GM12874 (cell line): Measurements from ENCODE around the gene CAPZA2.
A peak's percentile ranks its signal among the peaks of the same experiment; 100 is the strongest.

Experiments used
- TF ChIP-seq, protein P1 (sequence below): IDR thresholded peaks from 2 replicates; pipeline ENCODE4 v1.5.1; 2011; ENCODE audit warnings: low read depth, mild to moderate bottlenecking, control low read depth, low read length, moderate library complexity; ENCODE audit not compliant: insufficient read depth

CAPZA2 gene

DNA sequence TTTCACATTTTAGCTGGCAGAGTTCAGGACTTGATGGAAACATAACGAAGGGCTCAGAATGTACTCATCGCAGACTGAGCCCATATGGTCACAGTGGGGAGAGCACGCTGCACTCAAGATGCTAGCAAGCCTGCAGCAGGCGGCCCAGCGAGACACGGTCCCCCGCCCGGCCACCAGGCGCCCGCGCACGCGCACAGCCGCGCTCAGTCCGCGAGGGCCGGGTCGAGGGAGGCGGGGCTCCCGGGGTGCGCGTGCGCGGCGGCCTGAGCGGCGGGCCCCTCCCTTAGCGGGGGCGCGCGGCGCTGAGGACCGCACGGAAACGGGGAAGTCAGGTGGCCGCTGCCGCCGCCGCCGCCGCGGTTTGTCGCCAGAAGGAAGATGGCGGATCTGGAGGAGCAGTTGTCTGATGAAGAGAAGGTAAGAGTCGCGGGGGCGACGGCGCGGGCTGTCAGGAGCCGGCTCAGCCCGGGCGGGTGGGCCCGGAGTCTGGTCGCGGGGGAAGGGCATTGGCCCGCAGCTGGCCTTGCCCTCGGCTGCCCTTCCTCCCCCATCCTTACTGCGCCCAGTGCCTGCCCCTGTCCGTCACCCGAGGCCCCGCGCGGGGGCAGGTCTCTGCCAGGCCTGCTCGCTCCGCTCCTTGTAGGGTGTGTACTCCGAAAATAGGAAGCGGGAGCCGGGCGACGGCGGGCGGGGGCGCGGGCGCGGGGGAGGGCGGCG is at the start of gene CAPZA2:
Gene CAPZA2 (plus strand): TSS at position 354 of the 717 bp plus-strand sequence. CDS start 25 bp downstream, at position 379.
- TF ChIP-seq, protein P1, sequence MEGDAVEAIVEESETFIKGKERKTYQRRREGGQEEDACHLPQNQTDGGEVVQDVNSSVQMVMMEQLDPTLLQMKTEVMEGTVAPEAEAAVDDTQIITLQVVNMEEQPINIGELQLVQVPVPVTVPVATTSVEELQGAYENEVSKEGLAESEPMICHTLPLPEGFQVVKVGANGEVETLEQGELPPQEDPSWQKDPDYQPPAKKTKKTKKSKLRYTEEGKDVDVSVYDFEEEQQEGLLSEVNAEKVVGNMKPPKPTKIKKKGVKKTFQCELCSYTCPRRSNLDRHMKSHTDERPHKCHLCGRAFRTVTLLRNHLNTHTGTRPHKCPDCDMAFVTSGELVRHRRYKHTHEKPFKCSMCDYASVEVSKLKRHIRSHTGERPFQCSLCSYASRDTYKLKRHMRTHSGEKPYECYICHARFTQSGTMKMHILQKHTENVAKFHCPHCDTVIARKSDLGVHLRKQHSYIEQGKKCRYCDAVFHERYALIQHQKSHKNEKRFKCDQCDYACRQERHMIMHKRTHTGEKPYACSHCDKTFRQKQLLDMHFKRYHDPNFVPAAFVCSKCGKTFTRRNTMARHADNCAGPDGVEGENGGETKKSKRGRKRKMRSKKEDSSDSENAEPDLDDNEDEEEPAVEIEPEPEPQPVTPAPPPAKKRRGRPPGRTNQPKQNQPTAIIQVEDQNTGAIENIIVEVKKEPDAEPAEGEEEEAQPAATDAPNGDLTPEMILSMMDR, result peak; percentile 34; the same call in 1 of the 2 replicates

DNA sequence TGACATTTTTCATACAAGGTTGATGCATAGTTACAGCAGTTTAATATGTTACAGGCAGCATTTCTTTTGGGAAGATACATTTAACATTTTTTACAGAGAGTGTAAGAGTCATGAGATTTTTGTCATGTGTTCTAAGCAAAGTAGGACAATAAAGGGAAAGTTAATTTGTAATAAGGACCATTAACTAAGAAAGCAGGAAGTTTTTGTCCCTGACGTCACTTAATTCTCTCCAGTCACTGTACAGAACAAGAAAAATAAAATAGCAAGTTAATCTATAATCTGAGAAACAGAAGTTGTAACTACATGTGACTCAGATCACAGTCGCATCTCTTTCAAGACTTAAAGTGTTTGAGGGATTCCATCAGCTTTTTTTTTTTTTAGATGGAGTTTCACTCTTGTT is 49.5 kb upstream of the CAPZA2 start:
- TF ChIP-seq, protein P1, result no peak

DNA sequence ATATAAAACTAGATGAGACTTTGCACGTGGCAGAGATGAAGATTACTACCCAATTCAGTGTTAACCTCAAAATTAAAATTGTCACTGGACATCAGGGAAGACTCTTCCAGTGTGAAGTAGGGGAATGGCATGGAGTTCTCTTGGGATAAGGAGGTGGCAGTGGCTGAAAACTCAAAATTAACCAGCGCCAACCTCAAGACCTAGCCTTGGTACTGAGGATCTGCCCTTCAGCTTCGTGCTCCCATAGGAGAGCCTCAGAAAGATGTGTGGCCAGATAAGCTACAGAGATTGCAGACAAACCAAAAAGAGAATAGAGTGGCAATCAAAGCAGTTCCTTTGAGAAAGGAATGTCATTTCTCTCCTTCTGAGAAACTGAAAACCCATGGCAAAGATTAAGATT is 47.3 kb upstream of the CAPZA2 start:
- TF ChIP-seq, protein P1, result no peak

DNA sequence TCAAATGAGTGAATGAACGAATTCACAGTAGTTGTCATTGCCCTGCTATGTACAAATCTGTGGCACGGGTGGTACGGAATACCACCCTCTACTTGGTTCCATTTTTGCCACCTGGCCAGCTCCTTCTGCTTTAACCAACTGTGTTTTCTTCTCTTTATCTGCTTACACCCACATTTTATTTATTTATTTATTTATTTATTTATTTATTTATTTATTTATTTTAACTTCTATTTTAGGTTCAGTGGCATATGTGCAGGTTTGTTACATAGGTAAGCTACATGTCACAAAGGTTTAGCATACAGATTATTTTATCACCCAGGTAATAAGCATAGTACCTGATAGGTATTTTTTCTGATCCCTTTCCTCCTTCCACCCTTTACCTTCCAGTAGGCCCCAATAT is 42.2 kb upstream of the CAPZA2 start:
- TF ChIP-seq, protein P1, result no peak

DNA sequence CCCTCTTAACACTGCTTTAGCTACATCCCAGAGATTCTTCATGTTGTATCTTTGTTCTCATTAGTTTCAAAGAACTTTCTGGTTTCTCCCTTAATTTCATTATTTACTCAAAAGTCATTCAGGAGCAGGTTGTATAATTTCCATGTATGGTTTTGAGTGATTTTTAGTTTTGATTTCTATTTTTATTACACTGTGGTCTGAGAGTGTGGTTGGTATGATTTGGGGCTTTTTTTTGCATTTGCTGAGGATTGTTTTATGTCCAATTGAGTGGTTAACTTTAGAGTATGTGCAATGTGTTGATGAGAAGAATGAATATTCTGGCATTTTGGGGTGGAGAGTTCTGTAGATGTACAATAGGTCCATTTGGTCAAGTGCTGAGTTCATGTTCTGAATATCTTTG is 37.9 kb upstream of the CAPZA2 start:
- TF ChIP-seq, protein P1, result no peak

DNA sequence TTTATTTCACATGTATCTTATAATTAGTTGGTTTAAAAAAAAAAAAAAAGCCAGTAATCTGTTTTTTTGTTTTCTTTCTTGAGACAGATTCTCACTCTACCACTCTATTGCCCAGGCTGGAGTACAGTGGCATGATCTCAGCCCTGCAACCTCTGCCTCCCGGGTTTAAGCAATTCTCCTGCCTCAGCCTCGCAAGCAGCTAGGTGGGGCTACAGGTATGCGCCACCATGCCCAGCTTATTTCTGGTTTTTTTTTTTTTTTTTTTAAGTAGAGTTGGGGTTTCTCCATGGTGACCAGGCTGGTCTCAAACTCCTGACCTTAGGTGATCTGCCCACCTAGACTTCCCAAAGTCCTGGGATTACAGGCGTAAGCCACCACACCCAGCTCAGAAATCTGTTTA is 34.1 kb upstream of the CAPZA2 start:
- TF ChIP-seq, protein P1, result no peak

DNA sequence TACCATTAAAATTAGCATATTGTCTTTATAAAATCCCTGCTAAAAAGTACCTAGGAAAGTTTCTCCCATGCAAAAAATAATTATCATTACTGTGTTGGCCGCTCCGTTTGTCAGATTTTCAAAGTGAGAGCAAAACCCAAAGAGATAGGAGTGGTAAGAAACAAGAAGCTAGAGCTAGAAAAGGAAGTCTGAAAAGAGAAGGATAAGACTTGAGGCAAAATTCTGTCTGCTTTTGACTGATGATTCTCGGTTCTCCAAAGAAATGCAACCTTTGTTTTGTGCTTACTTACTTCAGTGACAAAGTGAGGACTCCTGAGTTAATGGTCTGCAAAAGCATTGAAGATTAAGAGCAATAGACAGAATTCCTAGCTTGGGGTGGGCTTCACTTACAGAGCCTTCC is 33.3 kb upstream of the CAPZA2 start:
- TF ChIP-seq, protein P1, result no peak
